GM18505 (cell line): ENCODE data around the gene ZKSCAN5.
"Not testable (repeated sequence)": the region's sequence is repeated elsewhere in the genome, so short reads cannot be mapped to it uniquely, and the experiment has no call there.

Experiments used
- ATAC-seq: cut with Tn5 transposase; IDR thresholded peaks from one replicate; pipeline ENCODE4 v1.9.1; 2021; ENCODE audit not compliant: unreplicated experiment
- POLR2A ChIP-seq: IDR thresholded peaks from 4 replicates; pipeline ENCODE4 v1.6.1; 2011; ENCODE audit warnings: borderline replicate concordance; ENCODE audit not compliant: insufficient read depth, insufficient read length; ENCODE audit errors: extremely low read depth

Gene ZKSCAN5

DNA sequence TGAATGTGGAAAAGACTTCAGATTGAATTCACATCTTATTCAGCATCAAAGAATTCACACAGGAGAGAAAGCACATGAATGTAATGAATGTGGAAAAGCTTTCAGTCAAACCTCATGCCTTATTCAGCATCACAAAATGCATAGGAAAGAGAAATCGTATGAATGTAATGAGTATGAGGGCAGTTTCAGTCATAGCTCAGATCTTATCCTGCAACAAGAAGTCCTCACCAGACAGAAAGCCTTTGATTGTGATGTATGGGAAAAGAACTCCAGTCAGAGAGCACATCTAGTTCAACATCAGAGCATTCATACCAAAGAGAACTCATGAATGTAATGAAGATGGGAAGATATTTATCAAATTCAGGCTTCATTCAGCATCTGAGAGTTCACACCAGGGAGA is 68.8 kb downstream of the ZKSCAN5 start:
- no peak for ATAC-seq
- TF ChIP-seq POLR2A, result no peak

- ATAC-seq, result no peak
- TF ChIP-seq POLR2A, result no peak
These were observed 71.8 kb downstream of the ZKSCAN5 start for GRCh38 chr7:99576251-99576650.

GRCh38 chr7:99579281-99579955 is 75.0 kb downstream of the ZKSCAN5 start:
- ATAC-seq, result no peak
- TF ChIP-seq POLR2A, result no peak

DNA sequence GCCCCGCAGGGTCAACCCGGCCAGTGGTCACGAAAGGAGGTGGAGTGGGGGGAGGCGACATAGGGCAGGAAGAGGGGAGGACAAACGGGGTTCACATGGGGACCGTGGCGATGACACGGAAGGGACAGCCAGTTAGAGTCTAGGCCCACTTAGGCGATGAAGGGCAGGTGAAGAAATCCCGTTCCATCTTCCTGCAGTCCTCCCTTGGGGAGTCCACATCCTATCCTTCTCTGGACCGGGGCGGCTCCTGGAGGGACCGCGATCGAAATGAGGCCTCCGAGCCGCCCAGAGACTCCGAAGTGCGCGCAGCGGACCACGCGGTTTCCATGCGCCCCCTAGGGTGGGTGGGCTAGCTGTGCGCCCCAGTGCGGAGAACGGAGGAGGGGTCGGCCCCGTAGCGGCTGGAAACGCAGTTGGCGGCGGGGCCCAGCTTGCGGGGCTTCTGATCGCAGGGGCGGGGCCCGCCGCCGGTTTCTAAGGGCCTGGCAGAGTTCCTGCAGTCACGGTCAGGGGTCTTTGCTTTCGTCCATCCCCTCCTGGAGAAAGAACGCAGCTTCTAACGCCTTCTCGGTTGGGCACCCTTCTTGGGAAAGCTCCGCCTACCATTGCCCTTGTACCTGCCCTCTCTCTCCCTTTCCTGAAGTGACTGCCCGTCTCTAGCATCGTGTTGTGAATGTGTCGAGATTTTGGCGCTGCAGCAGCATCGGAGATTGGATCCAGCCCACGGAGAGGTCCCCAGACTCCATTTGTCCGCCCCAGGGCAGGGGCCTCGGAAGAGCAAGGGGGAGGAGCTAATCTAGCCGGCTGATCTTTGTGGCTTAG is 75.7 kb downstream of the ZKSCAN5 start:
- no peak for TF ChIP-seq POLR2A
- no peak for ATAC-seq

DNA sequence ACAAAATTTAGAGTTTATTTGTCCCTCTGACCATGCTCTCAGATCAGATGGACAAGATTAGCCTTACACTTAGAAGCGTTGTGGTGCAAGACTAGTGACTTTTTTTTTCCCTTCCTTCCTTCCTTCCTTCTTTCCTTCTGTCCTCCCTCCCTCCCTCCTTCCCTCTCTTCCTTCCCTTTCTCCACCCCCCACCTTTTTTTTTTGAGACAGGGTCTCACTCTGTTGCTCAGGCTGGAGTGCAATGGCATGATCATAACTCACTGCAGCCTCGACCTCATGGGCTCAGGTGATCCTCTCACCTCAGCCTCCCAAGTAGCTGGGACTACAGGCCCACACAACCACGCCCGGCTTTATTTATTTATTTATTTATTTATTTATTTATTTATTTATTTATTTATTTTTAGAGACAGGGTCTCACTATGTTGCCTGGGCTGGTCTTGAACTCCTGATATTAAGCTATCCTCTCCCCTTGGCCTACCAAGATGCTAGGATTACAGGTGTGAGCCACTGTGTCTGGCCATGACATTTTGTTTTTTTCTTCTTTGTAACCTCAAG is 76.4 kb downstream of the ZKSCAN5 start:
- ATAC-seq, result not testable (repeated sequence)
